Measurements from ENCODE around the gene ZNF654. TPM values are rescaled to one million over a fixed set of nuclear protein-coding genes. Genes with fewer than 3 reads are reported as not detected.

The ZNF654 gene
- total and polyA plus RNA-seq, 10 donors, result 2.8 to 22.3 (median 15.9) TPM

DNA sequence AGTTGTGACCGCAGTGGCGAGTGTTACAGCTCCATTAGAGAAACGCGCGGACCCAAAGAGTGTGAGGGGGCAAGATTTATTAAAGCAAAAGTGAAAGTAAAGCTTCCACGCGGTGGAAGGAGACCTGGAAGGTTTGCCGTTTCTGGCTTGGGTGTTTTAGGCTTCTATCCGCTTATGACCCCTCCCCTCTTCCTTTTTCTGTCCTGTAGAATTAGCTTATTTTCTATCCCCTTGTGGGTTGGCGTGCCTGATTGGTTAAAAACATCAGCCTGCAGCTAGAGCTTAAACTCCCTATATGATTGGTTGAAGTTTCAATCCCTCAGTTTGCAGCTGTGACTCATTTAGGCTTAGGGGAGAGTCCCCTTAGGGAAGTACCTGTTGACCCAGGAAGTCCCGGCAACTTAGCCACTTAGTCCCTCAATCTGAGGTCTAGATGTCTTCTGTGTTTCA lies 130.3 kb downstream of the ZNF654 start:
- intact Hi-C loops (cut with DNase I; ENCODE audit: low total_unique reads), result no loop called here
- WGBS, 5 donors, result 89 to 94% (median 91%) methylated on average over 11 of the region's 11 CpGs

DNA sequence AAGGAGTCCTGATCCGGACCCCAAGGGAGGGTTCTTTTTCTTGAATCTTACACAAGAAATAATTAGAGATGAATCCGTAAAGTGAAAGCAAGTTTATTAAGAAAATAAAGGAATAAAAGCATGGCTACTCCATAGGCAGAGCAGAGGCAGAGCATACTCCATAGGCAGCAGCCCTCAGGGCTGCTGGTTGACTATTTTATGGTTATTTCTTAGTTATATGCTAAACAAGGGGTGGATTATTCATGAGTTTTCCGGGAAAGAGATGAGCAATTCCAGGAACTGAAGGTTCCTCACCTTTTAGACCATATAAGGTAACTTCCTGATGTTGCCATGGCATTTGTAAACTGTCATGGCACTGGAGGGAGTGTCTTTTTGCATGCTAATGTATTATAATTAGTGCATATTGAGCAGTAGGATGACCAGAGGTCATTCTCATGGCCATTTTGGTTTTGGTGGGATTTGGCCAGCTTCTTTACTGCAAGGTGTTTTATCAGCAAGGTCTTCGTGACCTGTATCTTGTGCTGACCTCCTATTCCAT lies 132.9 kb downstream of the ZNF654 start:
- WGBS, 5 donors, result 68 to 85% (median 80%) methylated on average over 4 of the region's 4 CpGs
- Histone ChIP-seq H3K27me3 (replicated peaks in 1 of 7) (no peaks in the 10 kb centered on the region), H3K4me3 (no peak overlapping the region), H3K27ac (no peak overlapping the region), H3K9me3 (peaks cover 0 to 4% (median 0%) of the 10 kb centered on the region in 8 donors), H3K36me3 (no peaks in the 10 kb centered on the region), H3K4me1 (no peaks in the 10 kb centered on the region)
- no peak for DNase-seq
- intact Hi-C loops (cut with DNase I; ENCODE audit: low total_unique reads), result no loop called here
- TF ChIP-seq POLR2A (IDR thresholded peaks at IDR 0.05) (no peak), POLR2AphosphoS5 (IDR thresholded peaks at IDR 0.05) (no peak)
- TF ChIP-seq, protein P1, sequence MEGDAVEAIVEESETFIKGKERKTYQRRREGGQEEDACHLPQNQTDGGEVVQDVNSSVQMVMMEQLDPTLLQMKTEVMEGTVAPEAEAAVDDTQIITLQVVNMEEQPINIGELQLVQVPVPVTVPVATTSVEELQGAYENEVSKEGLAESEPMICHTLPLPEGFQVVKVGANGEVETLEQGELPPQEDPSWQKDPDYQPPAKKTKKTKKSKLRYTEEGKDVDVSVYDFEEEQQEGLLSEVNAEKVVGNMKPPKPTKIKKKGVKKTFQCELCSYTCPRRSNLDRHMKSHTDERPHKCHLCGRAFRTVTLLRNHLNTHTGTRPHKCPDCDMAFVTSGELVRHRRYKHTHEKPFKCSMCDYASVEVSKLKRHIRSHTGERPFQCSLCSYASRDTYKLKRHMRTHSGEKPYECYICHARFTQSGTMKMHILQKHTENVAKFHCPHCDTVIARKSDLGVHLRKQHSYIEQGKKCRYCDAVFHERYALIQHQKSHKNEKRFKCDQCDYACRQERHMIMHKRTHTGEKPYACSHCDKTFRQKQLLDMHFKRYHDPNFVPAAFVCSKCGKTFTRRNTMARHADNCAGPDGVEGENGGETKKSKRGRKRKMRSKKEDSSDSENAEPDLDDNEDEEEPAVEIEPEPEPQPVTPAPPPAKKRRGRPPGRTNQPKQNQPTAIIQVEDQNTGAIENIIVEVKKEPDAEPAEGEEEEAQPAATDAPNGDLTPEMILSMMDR (IDR thresholded peaks at IDR 0.05 in 8 of 11, conservative IDR thresholded peaks at IDR 0.05 in 3 of 11), result no peak

More for the DNA sequence above, 130.3 kb downstream of the ZNF654 start:
- Histone ChIP-seq H3K27me3 (replicated peaks in 1 of 7) (no peaks in the 10 kb centered on the region), H3K9me3 (peaks cover 0 to 15% (median 2%) of the 10 kb centered on the region in 8 donors), H3K36me3 (no peaks in the 10 kb centered on the region), H3K4me1 (no peaks in the 10 kb centered on the region), H3K27ac (no peak overlapping the region), H3K4me3 (no peak overlapping the region)
- TF ChIP-seq, protein P1 (IDR thresholded peaks at IDR 0.05 in 8 of 11, conservative IDR thresholded peaks at IDR 0.05 in 3 of 11), result no peak
- TF ChIP-seq POLR2AphosphoS5 (IDR thresholded peaks at IDR 0.05) (no peak), POLR2A (IDR thresholded peaks at IDR 0.05) (no peak)
- DNase-seq, result no peak

DNA sequence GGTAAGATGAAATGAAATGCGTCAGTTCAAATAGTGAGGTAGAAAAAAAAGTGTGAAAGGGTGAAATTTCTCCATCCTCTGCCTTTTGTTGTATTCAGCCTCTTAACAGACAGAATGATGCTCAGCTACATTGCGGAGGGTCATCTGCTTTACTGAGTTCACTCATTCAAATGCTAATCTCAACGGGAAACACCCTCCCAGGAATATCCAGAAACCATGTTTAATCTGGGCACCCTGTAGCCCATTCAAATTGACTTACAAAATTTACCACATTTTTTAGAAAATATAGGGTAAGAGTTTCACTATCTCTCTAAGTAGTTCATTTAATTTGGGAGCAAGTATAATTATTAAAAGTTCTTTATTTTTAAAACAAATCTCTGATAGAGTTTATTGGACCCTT lies 133.6 kb downstream of the ZNF654 start:
- DNase-seq, result no peak
- peaks cover 0 to 3% (median 0%) of the 10 kb centered on the region in 8 donors for H3K9me3 ChIP-seq
- no peak overlapping the region for H3K27ac ChIP-seq
- H3K4me1 ChIP-seq, result no peaks in the 10 kb centered on the region
- no peaks in the 10 kb centered on the region for H3K36me3 ChIP-seq
- TF ChIP-seq POLR2A (IDR thresholded peaks at IDR 0.05) (no peak), POLR2AphosphoS5 (IDR thresholded peaks at IDR 0.05) (no peak)
- TF ChIP-seq, protein P1 (IDR thresholded peaks at IDR 0.05 in 8 of 11, conservative IDR thresholded peaks at IDR 0.05 in 3 of 11), result no peak
- H3K4me3 ChIP-seq, result no peak overlapping the region
- H3K27me3 ChIP-seq (replicated peaks in 1 of 7), result no peaks in the 10 kb centered on the region
- intact Hi-C loops (cut with DNase I; ENCODE audit: low total_unique reads), result no loop called here
- WGBS, 5 donors, result 47 to 72% (median 69%) methylated on average over 3 of the region's 3 CpGs

Other genes starting within 250 kb of the ZNF654 start
- 100 to 1,000 TPM in 2 of 7 donors, 10 to 100 TPM in 5; 72.8 to 130 (median 82.6) TPM for gene CGGBP1, start 250 bp upstream of the ZNF654 start, total RNA-seq
- 10 to 100 TPM; 44.0 to 56.8 (median 45.8) TPM for gene CGGBP1, start 250 bp upstream of the ZNF654 start, polyA plus RNA-seq
- 10 to 100 TPM; 25.3 to 41.2 (median 33.9) TPM for gene C3orf38, start 90.7 kb downstream of the ZNF654 start, total RNA-seq
- gene C3orf38, start 90.7 kb downstream of the ZNF654 start, polyA plus RNA-seq, result 10 to 100 TPM in 1 of 3 donors, 1 to 10 TPM in 2; 8.1 to 12.5 (median 9.4) TPM

Measured in spleen (tissue), 11 donors.